HG03060 (cell line): ENCODE measurements around the gene ARL8A.
"Not testable (repeated sequence)": the region's sequence is repeated elsewhere in the genome, so short reads cannot be mapped to it uniquely, and the experiment has no call there.

Experiments
- ATAC-seq: cut with Tn5 transposase; IDR thresholded peaks from one replicate; pipeline ENCODE4 v1.9.1; 2021; ENCODE audit warnings: low read depth, moderate number of reproducible peaks; ENCODE audit not compliant: unreplicated experiment

Gene ARL8A

GRCh38 chr1:202144402-202145067 lies at the start of gene ARL8A:
Gene ARL8A, minus strand, starts transcription at chr1:202144737. Its CDS starts 165 bp downstream, at chr1:202144572.
- no peak for ATAC-seq

DNA sequence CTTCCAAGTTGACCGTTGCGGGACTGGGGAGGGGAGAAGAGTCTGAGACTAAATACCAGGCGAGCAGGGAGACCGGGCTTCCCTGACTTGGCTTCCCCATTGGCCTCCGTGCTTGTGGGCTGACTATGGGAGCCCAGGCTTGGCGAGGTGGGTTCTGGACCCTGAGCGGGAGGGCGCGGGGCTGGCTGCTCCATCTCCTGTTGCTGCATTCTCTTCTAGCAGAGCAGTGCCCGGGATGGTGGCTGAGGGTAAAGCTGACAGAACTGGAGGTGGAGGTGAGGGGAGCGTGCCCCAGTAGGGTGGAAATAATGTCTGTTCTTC lies 49.8 kb upstream of the ARL8A start:
- no peak for ATAC-seq

GRCh38 chr1:202193614-202194327 lies 49.2 kb upstream of the ARL8A start, which contains the start of gene LGR6:
Gene LGR6, plus strand, starts transcription at chr1:202193799. Its CDS starts 191 bp downstream, at chr1:202193990.
- no peak for ATAC-seq

- no peak for ATAC-seq
Measured at GRCh38 chr1:202192770-202193613, 48.5 kb upstream of the ARL8A start.

DNA sequence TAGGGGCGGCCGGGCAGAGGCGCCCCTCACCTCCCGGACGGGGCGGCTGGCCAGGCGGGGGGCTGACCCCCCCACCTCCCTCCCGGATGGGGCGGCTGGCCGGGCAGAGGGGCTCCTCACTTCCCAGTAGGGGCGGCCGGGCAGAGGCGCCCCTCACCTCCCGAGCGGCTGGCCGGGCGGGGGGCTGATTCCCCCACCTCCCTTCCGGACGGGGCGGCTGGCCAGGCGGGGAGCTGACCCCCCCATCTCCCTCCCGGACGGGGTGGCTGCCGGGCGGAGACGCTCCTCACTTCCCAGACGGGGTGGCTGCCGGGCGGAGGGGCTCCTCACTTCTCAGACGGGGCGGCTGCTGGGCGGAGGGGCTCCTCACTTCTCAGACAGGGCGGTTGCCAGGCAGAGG lies 46.9 kb upstream of the ARL8A start:
- ATAC-seq = not testable (repeated sequence)

- ATAC-seq = no peak
Measured at GRCh38 chr1:202189918-202190715, 45.6 kb upstream of the ARL8A start.

DNA sequence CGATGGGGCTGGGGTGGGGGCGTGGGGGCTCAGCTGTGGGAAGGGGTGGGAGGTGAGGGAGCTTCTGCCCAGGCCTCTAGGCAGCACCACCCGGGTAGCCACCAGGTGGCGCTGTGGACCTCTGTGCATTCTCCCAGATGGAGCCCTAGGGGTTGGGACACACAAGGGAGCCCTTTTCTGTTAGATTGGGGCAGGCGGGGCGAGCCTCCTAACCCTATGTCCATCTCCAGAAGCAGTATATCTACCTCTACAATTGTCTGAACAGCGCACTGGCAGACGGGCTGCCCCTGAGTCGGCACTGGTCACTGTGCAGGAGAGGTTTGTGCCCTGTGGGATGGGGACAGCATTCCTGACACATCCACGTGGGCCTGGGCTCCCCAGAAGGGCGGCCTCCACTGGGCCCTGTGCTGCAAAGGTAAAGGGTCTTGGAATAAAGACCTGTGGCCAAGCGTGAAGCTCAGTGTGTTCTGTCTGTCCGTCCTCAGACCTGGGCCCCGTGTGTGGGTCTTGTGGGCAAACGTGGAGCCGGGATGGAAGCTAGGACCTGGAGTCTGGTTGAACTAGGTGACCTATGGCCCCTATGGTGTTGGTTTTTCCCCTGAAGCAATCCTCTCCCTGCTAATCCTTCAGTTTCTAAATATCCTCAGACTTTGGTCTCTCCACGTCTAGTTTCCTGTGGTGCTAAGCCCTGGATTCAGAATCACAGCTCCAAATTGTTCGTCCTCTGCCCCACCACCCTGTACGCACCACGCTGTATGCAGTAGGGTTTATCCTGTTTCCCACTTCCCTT lies 44.7 kb upstream of the ARL8A start:
- no peak for ATAC-seq

GRCh38 chr1:202187697-202188407 lies 43.3 kb upstream of the ARL8A start:
- no peak for ATAC-seq

DNA sequence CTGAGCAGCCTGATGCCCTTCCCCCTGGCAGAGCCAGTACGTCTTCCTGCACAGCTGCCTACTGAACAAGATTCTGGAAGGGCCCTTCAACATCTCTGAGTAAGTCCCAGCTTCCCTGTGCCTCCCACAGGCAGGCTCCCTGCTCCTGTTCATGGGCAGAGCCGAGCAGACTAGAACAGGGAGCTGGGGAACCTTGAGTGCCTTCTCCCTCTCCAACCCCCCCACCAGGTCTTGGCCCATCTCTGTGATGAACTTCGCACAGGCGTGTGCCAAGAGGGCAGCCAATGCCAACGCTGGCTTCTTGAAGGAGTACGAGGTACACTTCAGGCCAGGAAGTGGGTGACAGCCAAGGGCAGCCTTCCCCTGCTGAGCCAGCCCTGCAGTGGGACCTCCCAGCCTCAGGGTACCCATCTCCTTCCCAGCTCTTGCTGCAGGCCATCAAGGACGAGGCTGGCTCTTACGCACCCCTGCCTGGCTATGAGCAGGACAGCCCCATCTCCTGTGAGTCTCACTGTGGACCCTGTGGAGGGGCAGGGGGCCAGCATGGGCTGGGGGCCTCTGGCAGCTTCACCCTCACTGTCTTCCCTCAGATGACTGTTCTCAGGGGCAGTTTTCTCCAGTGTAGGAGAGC lies 42.6 kb upstream of the ARL8A start:
- ATAC-seq = no peak

DNA sequence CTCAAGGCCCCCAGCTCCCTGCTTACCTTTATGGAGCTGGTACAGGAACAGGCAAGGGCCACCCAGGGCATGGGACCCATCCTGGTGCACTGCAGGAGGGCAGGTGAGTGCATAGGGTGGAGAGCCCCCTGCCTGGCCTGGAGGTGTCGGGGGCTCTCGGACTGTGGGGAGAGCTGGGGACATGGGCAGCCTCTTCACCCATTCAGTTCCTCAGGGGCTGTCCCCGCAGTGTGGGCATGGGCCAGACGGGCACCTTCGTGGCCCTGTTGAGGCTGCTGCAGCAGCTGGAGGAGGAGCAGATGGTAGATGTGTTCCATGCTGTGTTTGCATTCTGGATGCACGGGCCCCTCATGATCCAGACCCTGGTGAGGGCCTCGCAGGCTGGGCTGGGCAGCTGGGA lies 41.8 kb upstream of the ARL8A start:
- no peak for ATAC-seq

DNA sequence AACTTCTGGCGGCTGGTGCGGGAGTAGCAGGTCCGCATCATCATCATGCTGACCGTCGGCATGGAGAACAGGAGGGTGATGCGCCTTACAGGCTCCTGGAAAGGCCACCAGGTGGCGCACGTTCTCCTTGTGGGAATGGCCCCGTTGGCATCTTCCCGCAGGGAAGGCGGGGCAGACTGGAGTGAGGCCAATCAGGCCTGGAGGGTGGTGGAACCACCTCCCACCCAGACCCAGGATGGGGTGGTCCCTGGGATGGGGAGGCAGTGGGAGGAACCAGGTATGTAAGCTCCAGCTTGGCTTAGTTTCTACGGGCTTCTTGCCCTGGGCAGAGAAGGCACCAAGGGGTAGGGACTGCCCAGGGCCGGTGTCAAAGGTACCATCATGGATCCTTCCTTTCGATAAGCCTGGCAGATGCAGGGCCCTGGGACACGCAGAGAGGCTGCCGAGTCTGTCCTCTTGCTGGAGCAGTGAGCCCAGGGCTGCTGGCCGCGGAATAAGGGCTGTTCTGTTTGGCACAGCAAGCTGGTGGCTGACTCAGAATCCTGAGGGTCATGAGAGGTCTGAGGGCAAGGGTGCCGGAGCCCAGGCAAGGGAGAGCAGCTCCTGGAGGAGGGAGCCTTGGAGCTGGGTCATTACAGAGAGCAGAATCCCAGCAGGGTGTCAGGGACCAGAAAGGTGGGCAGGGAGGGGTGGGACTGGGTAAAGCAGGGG lies 40.4 kb upstream of the ARL8A start:
- no peak for ATAC-seq

DNA sequence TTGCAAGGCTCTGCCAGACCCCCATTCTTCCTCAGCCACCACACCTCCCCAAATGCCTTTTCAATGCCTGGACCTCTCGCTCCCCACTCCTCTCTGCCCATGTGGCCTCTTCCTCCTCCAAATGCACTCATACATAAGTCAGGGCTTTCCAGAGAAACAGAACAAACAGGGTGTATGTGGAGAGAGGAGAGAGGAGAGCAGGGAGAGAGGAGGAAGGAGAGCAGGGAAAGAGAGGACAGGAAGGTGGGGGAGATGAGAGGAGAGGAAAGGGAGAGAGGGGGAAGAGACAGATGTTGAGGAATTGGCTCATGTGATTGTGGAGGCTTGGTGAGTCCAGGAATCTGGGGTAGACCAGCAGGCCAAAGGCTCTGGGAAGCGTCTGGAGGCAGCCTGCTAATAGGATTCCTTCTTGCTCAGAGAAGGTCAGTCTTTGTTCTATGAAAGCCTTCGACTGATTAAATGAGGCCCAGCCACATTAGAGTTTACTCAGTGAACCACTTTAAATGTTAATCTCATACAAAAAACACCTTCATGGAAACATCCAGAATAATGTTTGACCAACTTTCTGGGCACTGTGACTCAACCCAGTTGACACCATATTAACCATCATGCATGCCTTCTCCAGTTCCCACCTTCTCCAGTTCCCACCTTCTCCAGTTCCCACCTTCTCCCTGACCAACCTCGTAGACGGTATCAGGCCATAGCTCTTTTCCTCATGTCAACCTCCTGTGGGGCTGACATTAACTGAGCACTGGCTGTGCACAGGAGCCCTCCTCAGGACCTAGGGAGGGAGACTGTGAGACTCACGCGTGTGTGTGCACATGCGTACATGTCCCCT lies 37.7 kb upstream of the ARL8A start:
- no peak for ATAC-seq

DNA sequence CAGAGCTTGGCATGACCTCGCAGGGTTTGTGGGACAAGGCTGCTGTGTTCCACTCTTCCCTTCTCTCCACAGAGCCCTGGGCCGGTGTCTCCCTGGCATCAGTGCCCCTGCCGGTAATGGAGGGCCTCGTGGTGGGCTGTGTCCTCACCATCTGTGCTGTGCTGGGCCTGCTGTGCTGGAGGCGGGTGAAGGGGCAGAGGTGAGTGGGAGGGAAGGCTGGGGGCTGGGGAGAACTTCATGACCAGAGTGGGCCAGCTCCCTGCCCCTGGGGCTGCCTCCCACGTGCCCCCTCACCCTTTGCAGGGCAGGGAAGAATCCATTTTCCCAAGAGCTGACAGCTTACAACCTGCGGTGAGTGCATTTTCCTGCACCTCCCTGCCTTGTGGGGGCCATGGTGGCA lies 37.0 kb upstream of the ARL8A start:
- ATAC-seq = no peak

GRCh38 chr1:202180751-202181139 lies 36.2 kb upstream of the ARL8A start:
- not testable (repeated sequence) for ATAC-seq

DNA sequence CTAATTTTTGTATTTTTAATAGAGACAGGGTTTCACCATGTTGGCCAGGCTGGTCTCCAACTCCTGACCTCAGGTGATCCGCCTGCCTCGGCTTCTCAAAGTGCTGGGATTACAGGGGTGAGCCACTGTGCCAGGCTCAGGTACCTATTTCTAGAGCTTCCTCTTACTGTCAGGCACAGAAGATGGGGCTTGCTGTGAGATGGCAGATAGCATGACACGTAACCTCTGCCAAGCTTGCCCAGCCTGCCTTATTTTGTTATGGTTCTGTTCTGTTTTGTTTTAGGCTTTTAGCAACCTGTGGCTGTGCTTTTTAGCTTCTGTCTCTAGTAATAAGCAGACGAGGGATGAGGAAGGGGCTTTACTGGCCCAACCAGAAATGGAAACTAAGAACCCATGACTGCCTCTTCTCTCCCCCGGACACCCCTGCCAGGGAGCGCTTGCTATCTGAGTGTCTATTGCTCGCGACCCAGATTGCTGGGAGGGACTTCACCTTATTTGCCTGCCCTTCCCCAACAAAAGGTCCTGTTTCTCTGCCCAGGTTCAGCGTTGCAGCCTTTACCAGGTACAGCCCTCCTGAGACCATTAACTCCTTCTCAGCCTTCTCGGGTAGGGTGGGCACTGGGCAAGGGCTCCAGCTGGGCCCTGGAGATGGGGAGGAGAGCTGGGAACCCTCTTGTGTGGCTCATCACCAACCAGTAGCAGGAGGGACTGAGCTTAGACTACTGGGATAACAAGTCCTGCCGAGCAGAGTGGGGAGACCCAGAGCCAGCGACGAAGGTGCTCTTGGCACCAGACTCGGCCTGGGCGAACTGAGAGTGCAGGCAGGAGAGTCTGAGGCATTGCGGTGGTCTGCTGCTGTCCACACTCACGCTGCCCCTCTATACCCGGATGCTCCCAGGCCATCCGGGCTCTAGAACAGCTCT lies 35.6 kb upstream of the ARL8A start:
- ATAC-seq = no peak
